ENCODE data around the gene USP54. TPM values are rescaled to one million over a fixed set of nuclear protein-coding genes. Genes with fewer than 3 reads are reported as not detected.

USP54 gene
- total and polyA plus RNA-seq, 2 donors (not counting 1 experiment from before 2014, with no cell fraction given) = 2.3 to 12.9 TPM

DNA sequence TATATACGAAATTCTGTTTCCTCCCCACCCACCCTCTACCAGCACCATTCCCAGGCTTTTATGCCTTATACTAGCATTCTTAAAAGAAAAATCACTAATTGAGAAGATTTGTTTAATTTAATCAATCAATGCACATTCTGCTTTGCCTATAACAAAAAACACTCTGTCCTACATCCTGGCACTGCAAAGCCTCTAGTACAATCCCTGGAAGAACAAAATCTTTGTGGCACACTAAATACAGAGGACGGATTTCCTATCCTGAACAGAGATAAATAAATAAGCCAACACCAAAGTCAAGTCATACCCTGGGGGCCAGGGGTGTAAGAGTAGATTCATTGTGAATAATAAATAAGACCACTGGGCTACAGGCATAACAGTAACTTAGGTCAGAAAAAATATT lies 34.3 kb downstream of the USP54 start:
- no peak overlapping the region for H3K9ac ChIP-seq (ENCODE audit: low read length)
- ChIA-PET POLR2A (no interaction called here), CTCF (no interaction called here)
- no peaks in the 10 kb centered on the region for H3K9me3 Mint-ChIP-seq (ENCODE audit: insufficient read depth)
- H3K79me2 ChIP-seq (ENCODE audit: control insufficient read depth, insufficient read depth, low read length) = no peaks in the 10 kb centered on the region
- H3K36me3 ChIP-seq (replicated peaks in 1 of 2; ENCODE audit: control extremely low read depth in 1 of 2, control insufficient read depth in 1 of 2, extremely low read depth in 1 of 2, insufficient read depth in 2 of 2, low read length in 1 of 2) = no peaks in the 10 kb centered on the region
- H2AFZ ChIP-seq (ENCODE audit: insufficient read depth, low read depth, low read length, poor library complexity, severe bottlenecking) = no peak overlapping the region
- WGBS (ENCODE audit: insufficient coverage) = no CpG with 5 or more reads among the region's 2 CpGs
- DNase-seq (no peak), ATAC-seq (ENCODE audit: low read depth) (no peak)
- no peaks in the 10 kb centered on the region for H3K4me1 Mint-ChIP-seq
- no peaks in the 10 kb centered on the region for H4K20me1 ChIP-seq (ENCODE audit: control insufficient read depth, insufficient read depth, low read length, poor library complexity, severe bottlenecking)
- no peaks in the 10 kb centered on the region for H3K27me3 Mint-ChIP-seq
- H3K4me1 ChIP-seq (ENCODE audit: control insufficient read depth in 2 of 2, insufficient read depth in 2 of 2, low read length in 2 of 2) = no peaks in the 10 kb centered on the region
- no peaks in the 10 kb centered on the region for H3K9me3 ChIP-seq (ENCODE audit: control extremely low read depth in 1 of 3, control insufficient read depth in 2 of 3, insufficient read depth in 1 of 3, low read length in 2 of 3)
- no peak overlapping the region for H3K4me3 ChIP-seq (ENCODE audit: control extremely low read depth in 1 of 5, extremely low read depth in 1 of 5, insufficient read depth in 1 of 5, low read depth in 2 of 5, low read length in 4 of 5)
- no peak overlapping the region for H3K27ac ChIP-seq (ENCODE audit: low read length in 2 of 2)
- intact Hi-C loops (cut with micrococcal nuclease) = no loop called here
- no peak overlapping the region for H3K4me3 Mint-ChIP-seq
- TF ChIP-seq, protein P1, sequence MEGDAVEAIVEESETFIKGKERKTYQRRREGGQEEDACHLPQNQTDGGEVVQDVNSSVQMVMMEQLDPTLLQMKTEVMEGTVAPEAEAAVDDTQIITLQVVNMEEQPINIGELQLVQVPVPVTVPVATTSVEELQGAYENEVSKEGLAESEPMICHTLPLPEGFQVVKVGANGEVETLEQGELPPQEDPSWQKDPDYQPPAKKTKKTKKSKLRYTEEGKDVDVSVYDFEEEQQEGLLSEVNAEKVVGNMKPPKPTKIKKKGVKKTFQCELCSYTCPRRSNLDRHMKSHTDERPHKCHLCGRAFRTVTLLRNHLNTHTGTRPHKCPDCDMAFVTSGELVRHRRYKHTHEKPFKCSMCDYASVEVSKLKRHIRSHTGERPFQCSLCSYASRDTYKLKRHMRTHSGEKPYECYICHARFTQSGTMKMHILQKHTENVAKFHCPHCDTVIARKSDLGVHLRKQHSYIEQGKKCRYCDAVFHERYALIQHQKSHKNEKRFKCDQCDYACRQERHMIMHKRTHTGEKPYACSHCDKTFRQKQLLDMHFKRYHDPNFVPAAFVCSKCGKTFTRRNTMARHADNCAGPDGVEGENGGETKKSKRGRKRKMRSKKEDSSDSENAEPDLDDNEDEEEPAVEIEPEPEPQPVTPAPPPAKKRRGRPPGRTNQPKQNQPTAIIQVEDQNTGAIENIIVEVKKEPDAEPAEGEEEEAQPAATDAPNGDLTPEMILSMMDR (IDR thresholded peaks at IDR 0.05) = no peak
- TF ChIP-seq EZH2 (IDR thresholded peaks at IDR 0.05; ENCODE audit: borderline replicate concordance, insufficient read depth, low read depth, low read length, poor library complexity, severe bottlenecking) = no peak
- H3K27me3 ChIP-seq (replicated peaks in 1 of 4; ENCODE audit: control extremely low read depth in 1 of 4, control insufficient read depth in 3 of 4, insufficient read depth in 4 of 4, low read length in 3 of 4) = no peaks in the 10 kb centered on the region
- H3K27ac Mint-ChIP-seq = no peak overlapping the region
- H3K4me2 ChIP-seq (replicated peaks; ENCODE audit: low read depth, low read length, poor library complexity, severe bottlenecking) = no peak overlapping the region

DNA sequence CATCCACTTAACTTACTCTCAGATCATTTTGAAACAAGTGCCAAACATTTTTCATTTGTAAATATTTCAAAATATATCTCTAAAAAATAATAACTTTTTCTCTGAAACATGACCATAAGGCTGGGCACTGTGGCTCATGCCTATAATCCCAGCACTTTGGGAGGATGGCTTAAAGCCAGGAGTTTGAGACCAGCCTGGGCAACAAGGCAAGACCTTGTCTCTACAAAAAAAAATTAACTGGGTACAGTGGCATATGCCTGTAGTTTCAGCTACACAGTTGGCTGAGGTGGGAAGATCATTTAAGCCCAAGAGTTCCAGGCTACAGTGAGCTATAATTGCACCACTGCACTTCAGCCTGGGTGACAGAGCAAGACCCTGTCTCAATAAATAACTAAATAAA lies 36.4 kb downstream of the USP54 start:
- Histone ChIP-seq H3K4me2 (replicated peaks; ENCODE audit: low read depth, low read length, poor library complexity, severe bottlenecking) (no peak overlapping the region), H3K9ac (ENCODE audit: low read length) (no peak overlapping the region), H4K20me1 (ENCODE audit: control insufficient read depth, insufficient read depth, low read length, poor library complexity, severe bottlenecking) (no peaks in the 10 kb centered on the region), H3K4me3 (ENCODE audit: control extremely low read depth in 1 of 5, extremely low read depth in 1 of 5, insufficient read depth in 1 of 5, low read depth in 2 of 5, low read length in 4 of 5) (no peak overlapping the region), H3K9me3 (ENCODE audit: control extremely low read depth in 1 of 3, control insufficient read depth in 2 of 3, insufficient read depth in 1 of 3, low read length in 2 of 3) (no peaks in the 10 kb centered on the region), H3K27ac (ENCODE audit: low read length in 2 of 2) (no peak overlapping the region), H3K27me3 (replicated peaks in 1 of 4; ENCODE audit: control extremely low read depth in 1 of 4, control insufficient read depth in 3 of 4, insufficient read depth in 4 of 4, low read length in 3 of 4) (no peaks in the 10 kb centered on the region), H3K36me3 (replicated peaks in 1 of 2; ENCODE audit: control extremely low read depth in 1 of 2, control insufficient read depth in 1 of 2, extremely low read depth in 1 of 2, insufficient read depth in 2 of 2, low read length in 1 of 2) (no peaks in the 10 kb centered on the region), H3K79me2 (ENCODE audit: control insufficient read depth, insufficient read depth, low read length) (no peaks in the 10 kb centered on the region), H3K4me1 (ENCODE audit: control insufficient read depth in 2 of 2, insufficient read depth in 2 of 2, low read length in 2 of 2) (no peaks in the 10 kb centered on the region), H2AFZ (ENCODE audit: insufficient read depth, low read depth, low read length, poor library complexity, severe bottlenecking) (no peak overlapping the region)
- ChIA-PET CTCF (no interaction called here), POLR2A (no interaction called here)
- H3K27ac Mint-ChIP-seq = no peak overlapping the region
- TF ChIP-seq, protein P1 (IDR thresholded peaks at IDR 0.05) = no peak
- no peak for TF ChIP-seq EZH2 (IDR thresholded peaks at IDR 0.05; ENCODE audit: borderline replicate concordance, insufficient read depth, low read depth, low read length, poor library complexity, severe bottlenecking)
- H3K4me3 Mint-ChIP-seq = no peak overlapping the region
- DNase-seq (no peak), ATAC-seq (ENCODE audit: low read depth) (no peak)
- intact Hi-C loops (cut with micrococcal nuclease) = no loop called here
- no peaks in the 10 kb centered on the region for H3K4me1 Mint-ChIP-seq
- H3K27me3 Mint-ChIP-seq = no peaks in the 10 kb centered on the region
- H3K9me3 Mint-ChIP-seq (ENCODE audit: insufficient read depth) = no peaks in the 10 kb centered on the region

All from B cell (primary cell).